GM18505 (cell line): ENCODE measurements around the gene LRRC7.

Experiments used
- ATAC-seq: cut with Tn5 transposase; IDR thresholded peaks from one replicate; pipeline ENCODE4 v1.9.1; 2021; ENCODE audit not compliant: unreplicated experiment
- POLR2A ChIP-seq: IDR thresholded peaks from 4 replicates; pipeline ENCODE4 v1.6.1; 2011; ENCODE audit warnings: borderline replicate concordance; ENCODE audit not compliant: insufficient read depth, insufficient read length; ENCODE audit errors: extremely low read depth

Gene LRRC7

DNA sequence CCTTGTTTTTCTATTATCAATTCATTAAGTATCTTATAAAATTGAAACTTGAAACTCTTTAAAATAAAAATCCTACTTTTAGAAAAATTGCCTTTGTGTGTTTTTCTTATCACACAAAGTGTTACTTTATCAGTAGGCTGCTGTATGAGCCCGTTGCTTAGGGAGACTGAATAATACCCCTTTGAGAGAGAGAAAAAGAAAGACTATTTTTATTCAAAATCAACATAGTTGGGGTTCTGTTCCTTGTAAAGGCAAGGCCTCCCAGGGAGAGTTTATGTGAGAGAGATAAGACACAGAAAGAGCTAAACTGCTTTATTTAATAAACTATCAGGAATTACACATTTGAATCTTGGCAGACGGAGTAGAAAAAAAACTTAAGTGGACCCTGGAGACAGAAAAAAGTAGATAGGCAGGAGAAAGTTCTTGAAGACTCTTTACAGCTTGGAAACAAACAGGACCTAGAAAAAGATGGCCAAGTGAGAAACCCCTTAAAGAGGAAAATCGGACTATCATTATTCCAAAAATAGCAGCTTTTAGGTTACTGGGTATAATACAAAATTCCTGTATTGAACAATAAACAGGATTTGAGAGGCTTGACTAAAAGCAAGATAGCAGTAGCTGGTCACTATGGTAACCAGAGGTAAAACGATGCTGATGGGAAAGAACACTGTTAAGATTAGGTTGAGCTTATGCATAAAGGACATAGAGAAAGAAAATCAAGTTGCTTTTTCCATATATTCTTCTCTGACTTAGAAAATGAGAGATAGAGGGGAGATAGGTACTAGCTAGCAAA, 170.9 kb downstream of the LRRC7 start:
- ATAC-seq: no peak
- TF ChIP-seq POLR2A: no peak

DNA sequence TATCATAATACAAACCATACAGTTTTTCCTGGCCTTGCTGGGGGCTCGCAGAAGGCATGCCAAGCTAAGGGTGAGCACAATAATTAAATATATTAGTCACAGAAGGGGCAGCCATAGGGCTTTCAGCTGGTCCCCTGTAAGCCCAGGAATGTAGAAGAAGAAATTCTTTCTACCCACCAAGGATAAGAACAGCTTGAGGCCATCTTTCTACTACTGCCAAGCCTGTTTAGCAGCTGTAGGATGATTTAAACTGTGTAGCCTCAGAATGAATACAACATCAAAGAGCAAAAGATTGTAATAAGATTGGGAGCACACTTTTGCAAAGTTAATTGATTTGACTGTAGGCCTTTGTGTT, 171.5 kb downstream of the LRRC7 start:
- TF ChIP-seq POLR2A: no peak
- ATAC-seq: no peak

- no peak for ATAC-seq
- no peak for TF ChIP-seq POLR2A
These were observed 175.4 kb downstream of the LRRC7 start for GRCh38 chr1:69743146-69743545.

DNA sequence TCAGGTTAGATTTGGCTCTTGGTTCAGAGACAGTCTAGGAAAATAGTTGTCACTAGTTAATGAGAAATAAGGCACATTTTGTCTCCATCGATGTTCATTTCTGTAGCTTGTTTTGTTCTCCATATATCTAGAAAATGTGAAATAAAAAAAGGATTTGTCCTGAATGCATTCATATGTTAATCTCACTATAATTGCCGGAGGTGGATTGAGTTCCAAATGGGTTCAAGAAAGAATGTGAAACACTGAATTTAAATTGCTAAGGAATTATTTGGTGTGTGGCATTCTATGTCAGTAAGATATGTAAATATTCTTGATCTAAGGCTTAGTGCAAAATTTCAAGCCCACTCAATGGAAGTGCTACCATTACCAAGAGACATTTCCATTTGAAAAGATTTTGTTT, 176.7 kb downstream of the LRRC7 start:
- no peak for ATAC-seq

DNA sequence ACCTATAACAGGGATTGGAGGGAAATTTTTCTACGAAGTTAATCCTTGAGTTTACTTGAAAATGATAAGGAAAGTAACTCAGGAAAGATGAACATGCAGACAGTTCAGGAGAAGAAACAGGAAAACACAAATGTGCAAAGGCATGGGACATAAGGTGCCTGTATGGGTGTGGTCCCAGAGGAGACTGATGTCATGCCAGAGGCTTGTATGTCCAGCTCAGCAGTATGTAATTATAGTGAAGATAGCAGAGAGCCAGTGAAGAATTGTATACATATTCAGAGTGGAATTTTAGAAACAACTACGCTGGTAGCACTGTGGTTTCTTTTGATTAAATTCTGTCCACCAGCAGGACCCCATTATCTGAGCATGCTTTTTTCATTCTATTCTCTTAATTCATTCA, 179.5 kb downstream of the LRRC7 start:
- no peak for ATAC-seq
- no peak for TF ChIP-seq POLR2A

More for the DNA sequence above, 176.7 kb downstream of the LRRC7 start:
- TF ChIP-seq POLR2A: no peak

- no peak for TF ChIP-seq POLR2A
- ATAC-seq: no peak
These were observed 182.9 kb downstream of the LRRC7 start for GRCh38 chr1:69750638-69751037.

DNA sequence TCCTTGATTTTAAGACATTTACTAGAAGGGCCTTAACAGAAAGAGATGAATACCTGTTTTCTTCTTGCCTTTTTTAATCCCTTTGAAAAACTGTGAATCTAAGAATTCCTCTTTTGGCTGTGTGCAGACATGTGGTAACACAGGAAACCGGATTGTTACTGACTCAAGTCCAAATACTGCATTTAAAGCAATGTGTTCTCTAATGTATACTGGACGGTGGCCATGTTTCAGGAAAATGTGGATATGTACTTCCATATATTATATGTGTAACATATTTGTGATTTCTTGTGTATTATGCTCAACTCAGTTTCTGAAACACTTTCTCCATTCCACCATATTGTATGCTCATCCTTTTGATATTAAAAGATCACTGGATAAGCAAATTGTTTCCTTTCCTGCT, 185.1 kb downstream of the LRRC7 start:
- no peak for TF ChIP-seq POLR2A

GRCh38 chr1:69754521-69754920, 186.8 kb downstream of the LRRC7 start:
- ATAC-seq: no peak
- TF ChIP-seq POLR2A: no peak

More for the DNA sequence above, 185.1 kb downstream of the LRRC7 start:
- ATAC-seq: no peak

DNA sequence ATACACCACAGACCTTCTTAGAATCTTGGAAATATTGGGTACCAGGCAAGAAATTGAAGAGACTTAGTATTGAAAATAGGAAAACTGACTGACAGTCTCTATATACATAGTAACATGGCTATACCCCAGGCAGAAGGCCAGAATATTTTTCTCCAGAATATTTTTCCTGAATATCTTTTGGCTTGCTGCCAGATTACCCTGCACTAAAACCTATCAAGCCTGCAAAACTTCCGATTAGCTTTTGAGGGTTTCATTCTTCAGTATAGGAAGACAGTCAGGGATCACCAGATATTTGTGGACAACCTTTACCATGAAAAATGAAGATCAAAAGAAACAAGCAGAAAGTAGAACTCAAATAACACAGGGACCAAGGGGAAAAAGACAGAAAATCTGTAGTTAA, 187.9 kb downstream of the LRRC7 start:
- no peak for ATAC-seq
- no peak for TF ChIP-seq POLR2A

DNA sequence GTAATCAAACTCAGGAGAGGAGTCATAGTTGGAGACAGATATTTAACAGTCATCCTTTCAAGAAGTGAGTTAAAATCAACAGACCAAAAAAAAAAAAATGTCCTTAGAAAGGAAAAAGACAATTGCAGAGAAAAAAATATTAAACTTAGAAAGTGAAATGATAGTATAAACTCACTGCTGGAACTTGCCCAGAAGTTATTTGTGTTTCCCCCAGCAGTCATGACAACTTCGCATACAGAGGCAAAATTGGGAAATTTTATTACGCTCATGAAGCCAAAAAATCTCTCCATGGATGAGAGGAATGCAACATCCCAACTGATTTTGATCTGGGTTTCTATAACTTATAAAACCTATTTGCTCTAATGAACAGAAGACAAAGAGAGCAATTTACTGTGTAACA, 198.2 kb downstream of the LRRC7 start:
- ATAC-seq: no peak
- no peak for TF ChIP-seq POLR2A

GRCh38 chr1:69766431-69767180, 198.9 kb downstream of the LRRC7 start:
- ATAC-seq: no peak
- no peak for TF ChIP-seq POLR2A

- ATAC-seq: no peak
- no peak for TF ChIP-seq POLR2A
These were observed 208.8 kb downstream of the LRRC7 start for GRCh38 chr1:69776555-69776954.

GRCh38 chr1:69777423-69777822, 209.7 kb downstream of the LRRC7 start:
- no peak for TF ChIP-seq POLR2A
- no peak for ATAC-seq

DNA sequence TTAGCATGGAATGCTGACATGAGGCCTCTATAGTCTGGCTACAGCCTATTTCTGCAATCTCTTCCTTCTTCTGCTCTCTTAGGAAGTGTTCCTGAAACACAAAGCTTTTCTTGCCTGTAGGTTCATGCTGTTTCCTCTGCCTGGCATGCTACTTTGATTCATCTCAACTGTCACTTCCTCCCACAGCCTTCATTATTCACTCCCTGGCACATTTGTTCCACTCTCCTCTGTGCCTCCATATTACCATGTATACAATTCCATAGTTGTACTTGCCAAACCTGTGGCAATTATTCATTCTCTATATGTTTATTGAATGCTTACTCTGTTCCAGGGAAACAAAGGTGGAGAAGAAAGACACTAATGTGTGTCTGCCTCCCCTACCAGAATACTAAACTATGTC, 210.2 kb downstream of the LRRC7 start:
- TF ChIP-seq POLR2A: no peak
- no peak for ATAC-seq
